CD14-positive monocyte (primary cell): ENCODE results near the gene ADPRS. TPM values are rescaled to one million over a fixed set of nuclear protein-coding genes. Genes with fewer than 3 reads are reported as not detected.

Experiments
- DNase-seq, 3 donors: peaks; one replicate each; pipeline ENCODE4 v3.0.0-alpha.2; 2011 to 2022
- H2AFZ ChIP-seq: 2 replicates; pipeline ENCODE4 v1.6.0; 2012; ENCODE audit warnings: mild to moderate bottlenecking, low read depth, low read length, inconsistent platforms; ENCODE audit not compliant: insufficient read depth, poor library complexity, severe bottlenecking
- H3K27ac ChIP-seq, 2 donors: 1 replicate in 1 of 2; 2 replicates in 1 of 2; pipeline ENCODE4 v1.5.1; 2012 to 2013; ENCODE audit warnings: low read length in 2 of 2, control low read depth in 1 of 2, inconsistent platforms in 1 of 2, low read depth in 1 of 2, mild to moderate bottlenecking in 1 of 2
- H3K27me3 ChIP-seq, 2 donors: one replicate each; pipeline versions ENCODE4 v1.6.0 to v1.6.1; 2011 to 2013; ENCODE audit warnings: low read length in 2 of 2; ENCODE audit not compliant: control insufficient read depth in 2 of 2, insufficient read depth in 2 of 2
- H3K36me3 ChIP-seq, 2 donors: replicated peaks in 1 of 2; 1 replicate in 1 of 2; 2 replicates in 1 of 2; pipeline versions ENCODE4 v1.5.1 to v1.6.1; 2012 to 2013; ENCODE audit warnings: low read length in 2 of 2, control low read depth in 1 of 2, inconsistent platforms in 1 of 2, mild to moderate bottlenecking in 1 of 2; ENCODE audit not compliant: insufficient read depth in 2 of 2, control insufficient read depth in 1 of 2
- H3K4me1 ChIP-seq, 2 donors: 1 replicate in 1 of 2; 2 replicates in 1 of 2; pipeline versions ENCODE4 v1.5.1 to v1.6.1; 2012 to 2013; ENCODE audit warnings: low read length in 2 of 2, control low read depth in 1 of 2, inconsistent platforms in 1 of 2, mild to moderate bottlenecking in 1 of 2, moderate library complexity in 1 of 2; ENCODE audit not compliant: insufficient read depth in 2 of 2, control insufficient read depth in 1 of 2
- H3K4me2 ChIP-seq: replicated peaks from 2 replicates; pipeline ENCODE3; 2012; ENCODE audit warnings: low read length, moderate library complexity, mild to moderate bottlenecking; ENCODE audit not compliant: poor library complexity, severe bottlenecking; ENCODE audit errors: extremely low read depth
- H3K4me3 ChIP-seq, 3 experiments: fragments of 200-600 bp in 1 of 3; sonication (generic) in 1 of 3; replicated peaks in 1 of 3; 1 replicate in 2 of 3; 2 replicates in 1 of 3; pipeline ENCODE4 v1.5.1; 2011 to 2013; ENCODE audit warnings: low read length in 3 of 3, mild to moderate bottlenecking in 3 of 3, control low read depth in 2 of 3, low read depth in 2 of 3, inconsistent platforms in 1 of 3, moderate library complexity in 1 of 3
- H3K79me2 ChIP-seq: 2 replicates; pipeline ENCODE4 v1.6.0; 2012; ENCODE audit warnings: mild to moderate bottlenecking, control low read depth, inconsistent platforms, low read length, moderate library complexity; ENCODE audit not compliant: insufficient read depth
- H3K9ac ChIP-seq: 2 replicates; pipeline ENCODE4 v1.6.0; 2017; ENCODE audit warnings: low read length, mild to moderate bottlenecking; ENCODE audit not compliant: insufficient read depth, poor library complexity, severe bottlenecking
- H3K9me3 ChIP-seq, 2 donors: replicated peaks in 1 of 2; 1 replicate in 1 of 2; 2 replicates in 1 of 2; pipeline versions ENCODE4 v1.5.1 to v1.6.1; 2012 to 2013; ENCODE audit warnings: low read length in 2 of 2, control low read depth in 1 of 2; ENCODE audit not compliant: control insufficient read depth in 1 of 2, insufficient read depth in 1 of 2
- H4K20me1 ChIP-seq: 2 replicates; pipeline ENCODE4 v1.6.0; 2012; ENCODE audit warnings: mild to moderate bottlenecking, low read length, control low read depth, moderate library complexity; ENCODE audit not compliant: insufficient read depth
- H3K27ac Mint-ChIP-seq, 7 donors: one replicate each; pipeline ENCODE4 v1.8.0; 2020; ENCODE audit warnings: mild to moderate bottlenecking in 7 of 7, mixed read lengths in 7 of 7, moderate library complexity in 6 of 7, inconsistent platforms in 2 of 7
- H3K27me3 Mint-ChIP-seq, 3 donors: one replicate each; pipeline ENCODE4 v1.8.0; 2021 to 2022; ENCODE audit warnings: low read depth in 3 of 3, mild to moderate bottlenecking in 3 of 3, mixed read lengths in 3 of 3, moderate library complexity in 3 of 3, inconsistent platforms in 1 of 3
- H3K36me3 Mint-ChIP-seq, 2 donors: one replicate each; pipeline ENCODE4 v1.8.0; 2020; ENCODE audit warnings: mixed read lengths in 2 of 2, inconsistent platforms in 1 of 2, mild to moderate bottlenecking in 1 of 2
- H3K4me1 Mint-ChIP-seq: one replicate; pipeline ENCODE4 v1.8.0; 2020; ENCODE audit warnings: mild to moderate bottlenecking, mixed read lengths
- H3K4me3 Mint-ChIP-seq, 2 donors: one replicate each; pipeline ENCODE4 v1.8.0; 2020; ENCODE audit warnings: mild to moderate bottlenecking in 2 of 2, mixed read lengths in 2 of 2, moderate library complexity in 1 of 2
- H3K9me3 Mint-ChIP-seq, 7 donors: one replicate each; pipeline ENCODE4 v1.8.0; 2020 to 2022; ENCODE audit warnings: mixed read lengths in 7 of 7, mild to moderate bottlenecking in 6 of 7, moderate library complexity in 6 of 7, inconsistent platforms in 2 of 7
- CTCF ChIP-seq: fragments of 200-600 bp; IDR thresholded peaks from one replicate; pipeline ENCODE4 v1.8.0; 2022; ENCODE audit warnings: antibody characterized with exemption, mild to moderate bottlenecking
- WGBS: methylation state at CpG from one replicate; pipeline ENCODE4 v1.1.5; 2013; ENCODE audit warnings: missing lambda C conversion rate; ENCODE audit not compliant: insufficient coverage; 5-methylcytosine and 5-hydroxymethylcytosine counted together
- intact Hi-C, 2 donors: fragments of 100-400 bp; cut with micrococcal nuclease; formaldehyde crosslinking; loops; one replicate each; pipeline versions ENCODE4 v1.15.0 to v1.15.1; 2023
- polyA plus RNA-seq, 3 donors: library from polyadenylated mRNA; depleted of rRNA in 1 of 3; unstranded in 2 of 3; stranded (reverse) in 1 of 3; fragments of 300-500 nt in 2 of 3; fragments of >200 nt in 1 of 3; fragmentation: Illumina TruSeq in 2 of 3; gene quantifications; 1 replicate in 2 of 3; 2 replicates in 1 of 3; pipeline ENCODE4 v1.2.3, GENCODE V29; 2012 to 2021

The ADPRS gene
- polyA plus RNA-seq, 3 donors = 13.4 to 30.6 (median 21.9) TPM

DNA sequence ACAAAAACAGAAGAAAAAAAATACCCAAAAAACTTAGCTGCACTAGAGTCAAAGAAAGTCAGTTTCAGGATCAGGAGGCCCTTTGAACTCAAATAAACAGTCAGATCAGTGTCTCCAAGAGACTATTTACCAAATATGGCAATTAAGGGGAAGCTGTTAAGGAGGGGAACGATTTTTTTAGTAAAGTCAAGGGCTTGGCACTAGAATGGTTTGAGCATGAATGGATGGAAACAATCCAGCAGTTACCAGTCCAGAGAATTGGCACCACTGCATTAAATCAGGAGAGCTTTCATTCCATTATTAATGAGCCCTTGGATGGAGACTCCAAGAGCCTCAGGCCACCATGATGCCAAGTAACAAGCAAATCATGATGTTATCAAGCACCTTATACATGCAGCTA lies 53.4 kb downstream of the ADPRS start:
- Histone ChIP-seq H3K79me2 (peaks cover 73% of the 10 kb centered on the region), H3K27me3 (no peaks in the 10 kb centered on the region), H3K4me1 (peaks cover 7% of the 10 kb centered on the region in 2 donors), H4K20me1 (peaks cover 60% of the 10 kb centered on the region), H2AFZ (no peak overlapping the region), H3K27ac (peak overlapping the region in 1 of 2 donors; percentile 48), H3K9ac (no peak overlapping the region), H3K9me3 (no peaks in the 10 kb centered on the region), H3K36me3 (peaks cover 31 to 41% of the 10 kb centered on the region in 2 donors), H3K4me2 (no peak overlapping the region), H3K4me3 (no peak overlapping the region)
- Mint-ChIP-seq H3K9me3 (peaks cover 0 to 3% (median 0%) of the 10 kb centered on the region in 7 donors), H3K27ac (peak overlapping the region in 2 of 7 donors; percentile 16 to 43), H3K4me3 (no peak overlapping the region), H3K4me1 (peaks cover 20% of the 10 kb centered on the region), H3K27me3 (peaks cover 0 to 2% (median 1%) of the 10 kb centered on the region in 3 donors), H3K36me3 (peaks cover 38 to 49% of the 10 kb centered on the region in 2 donors)
- intact Hi-C loops = no loop called here
- WGBS = no CpG with 5 or more reads among the region's 1 CpG
- no peak for TF ChIP-seq CTCF
- no peak for DNase-seq

DNA sequence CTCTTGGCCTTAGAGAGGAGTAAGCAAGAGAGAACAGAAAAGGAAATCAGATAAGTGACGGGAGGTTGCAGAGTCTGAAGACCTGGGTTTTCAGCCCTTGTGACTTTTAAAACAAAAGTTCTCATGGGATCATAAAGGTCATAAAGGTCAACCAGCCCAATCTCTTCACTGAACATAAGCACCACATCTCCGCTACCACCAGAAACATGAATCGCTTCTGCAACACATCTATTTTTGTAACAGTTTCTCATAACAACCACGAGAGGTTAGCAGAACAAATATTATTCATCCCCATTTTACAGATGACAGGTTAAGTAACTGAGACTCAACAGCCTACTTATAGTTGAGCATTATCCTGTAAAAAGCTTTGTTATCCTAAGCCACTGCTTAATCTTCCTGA lies 54.7 kb downstream of the ADPRS start:
- Mint-ChIP-seq H3K27me3 (peaks cover 0 to 2% (median 1%) of the 10 kb centered on the region in 3 donors), H3K4me1 (peaks cover 31% of the 10 kb centered on the region), H3K36me3 (peaks cover 25 to 39% of the 10 kb centered on the region in 2 donors), H3K4me3 (no peak overlapping the region), H3K9me3 (peaks cover 0 to 3% (median 0%) of the 10 kb centered on the region in 7 donors), H3K27ac (peak overlapping the region in 1 of 7 donors; percentile 64)
- H3K27ac ChIP-seq = no peak overlapping the region
- H4K20me1 ChIP-seq = peaks cover 66% of the 10 kb centered on the region
- no peaks in the 10 kb centered on the region for H3K27me3 ChIP-seq
- H2AFZ ChIP-seq = no peak overlapping the region
- H3K4me2 ChIP-seq = no peak overlapping the region
- TF ChIP-seq CTCF = no peak
- no peak overlapping the region for H3K4me3 ChIP-seq
- H3K36me3 ChIP-seq = peaks cover 18 to 28% of the 10 kb centered on the region in 2 donors
- intact Hi-C loops = no loop called here
- peaks cover 86% of the 10 kb centered on the region for H3K79me2 ChIP-seq
- DNase-seq = no peak
- WGBS = 100% methylated on average over 2 of the region's 4 CpGs
- no peaks in the 10 kb centered on the region for H3K9me3 ChIP-seq
- H3K9ac ChIP-seq = no peak overlapping the region
- H3K4me1 ChIP-seq = peaks cover 11 to 17% of the 10 kb centered on the region in 2 donors

Other genes starting within 250 kb of the ADPRS start
- gene AGO1, start 205.7 kb upstream of the ADPRS start, polyA plus RNA-seq = 10 to 100 TPM; 10.9 to 19.4 (median 13.9) TPM
- gene AGO3, start 157.8 kb upstream of the ADPRS start, polyA plus RNA-seq = 1 to 10 TPM; 6.3 to 9.0 (median 8.3) TPM
- gene TEKT2, start 4.8 kb upstream of the ADPRS start, polyA plus RNA-seq = under 1 TPM in 1 of 3 donors, not detected in 2; 0.23 TPM
- 1 to 10 TPM in 2 of 3 donors, under 1 TPM in 1; 0.90 to 3.0 (median 1.6) TPM for gene COL8A2, start 36.3 kb downstream of the ADPRS start, polyA plus RNA-seq
- 100 to 1,000 TPM in 2 of 3 donors, 10 to 100 TPM in 1; 61.1 to 136 (median 125) TPM for gene TRAPPC3, start 60.6 kb downstream of the ADPRS start, polyA plus RNA-seq
- gene MAP7D1, start 67.3 kb downstream of the ADPRS start, polyA plus RNA-seq = 100 to 1,000 TPM in 1 of 3 donors, 10 to 100 TPM in 2; 12.3 to 153 (median 13.6) TPM
- gene THRAP3, start 135.6 kb downstream of the ADPRS start, polyA plus RNA-seq = 10 to 100 TPM; 30.1 to 63.4 (median 35.7) TPM
- gene SH3D21, start 217.5 kb downstream of the ADPRS start, polyA plus RNA-seq = under 1 TPM in 1 of 3 donors, not detected in 2; 0.56 TPM
- 10 to 100 TPM; 13.7 to 19.1 (median 16.6) TPM for gene EVA1B, start 234.8 kb downstream of the ADPRS start, polyA plus RNA-seq